GM12878 (cell line): ENCODE data around the gene LCN1. TPM values are rescaled to one million over a fixed set of nuclear protein-coding genes. Genes with fewer than 3 reads are reported as not detected.

Experiments used
- BCL3 ChIP-seq: IDR thresholded peaks from 2 replicates; pipeline ENCODE4 v1.6.1; 2011; ENCODE audit warnings: borderline replicate concordance, low read depth, mild to moderate bottlenecking, moderate library complexity, low read length; ENCODE audit not compliant: insufficient read depth, poor library complexity, severe bottlenecking
- HCFC1 ChIP-seq: fragments of 150-350 bp; IDR thresholded peaks from 2 replicates; pipeline ENCODE4 v1.6.1; 2014; ENCODE audit warnings: low read length
- MEF2B ChIP-seq: fragments of 450-650 bp; IDR thresholded peaks from 2 replicates; pipeline ENCODE4 v1.6.1; 2018; ENCODE audit warnings: mild to moderate bottlenecking, moderate library complexity; ENCODE audit not compliant: partially characterized antibody, poor library complexity, severe bottlenecking
- NFYA ChIP-seq: IDR thresholded peaks from 2 replicates; pipeline ENCODE4 v1.6.1; 2011; ENCODE audit warnings: low read depth, mild to moderate bottlenecking, low read length, improper control_type of control experiment, borderline replicate concordance
- NR2C1 ChIP-seq: fragments of 450-650 bp; IDR thresholded peaks from 2 replicates; pipeline ENCODE4 v1.6.1; 2017; ENCODE audit warnings: antibody characterized with exemption, mild to moderate bottlenecking, moderate library complexity
- POLR2AphosphoS5 ChIP-seq: IDR thresholded peaks from 2 replicates; pipeline ENCODE4 v1.6.1; 2011; ENCODE audit warnings: mild to moderate bottlenecking, low read length, inconsistent platforms
- RAD21 ChIP-seq: IDR thresholded peaks from 2 replicates; pipeline ENCODE4 v1.6.1; 2011; ENCODE audit warnings: mild to moderate bottlenecking, low read depth, low read length, moderate library complexity; ENCODE audit not compliant: insufficient read depth
- REST ChIP-seq: IDR thresholded peaks from 2 replicates; pipeline ENCODE4 v1.6.1; 2012; ENCODE audit warnings: mild to moderate bottlenecking, low read depth, low read length
- polyA plus RNA-seq, 11 experiments: library from polyadenylated mRNA; depleted of rRNA in 4 of 11; unstranded in 6 of 11; stranded (reverse) in 5 of 11; fragments of >200 nt; fragmentation: Nextera tagmentation in 4 of 11; fragmentation: Illumina TruSeq in 1 of 11; extraction: Ambion mirVana in 4 of 11; extraction: Trizol in 1 of 11; gene quantifications; 1 replicate in 1 of 11; 2 replicates in 10 of 11; pipeline versions ENCODE4 v1.2.1 to v1.2.3, GENCODE V29; 2011 to 2016; ENCODE audit warnings: inconsistent platforms in 2 of 11, missing spikeins in 2 of 11, low read depth in 1 of 11
- total RNA-seq, 4 experiments: library from RNA; depleted of rRNA in 3 of 4; stranded (reverse); fragments of >200 nt in 3 of 4; fragmentation: Illumina TruSeq in 1 of 4; extraction: Trizol in 1 of 4; gene quantifications; 2 replicates each; pipeline versions ENCODE4 v1.2.1 to v1.2.3, GENCODE V29; 2013 to 2021

LCN1 gene
- total and polyA plus RNA-seq, 10 of the 15 experiments (the other 5 are each of a cell fraction or from before 2014, with no cell fraction given): not detected

- TF ChIP-seq BCL3: no peak
- TF ChIP-seq HCFC1: no peak
- no peak for TF ChIP-seq POLR2AphosphoS5
- TF ChIP-seq NR2C1: no peak
- TF ChIP-seq NFYA: no peak
- TF ChIP-seq MEF2B: no peak
- no peak for TF ChIP-seq REST
- TF ChIP-seq RAD21: no peak
These were observed 36.6 kb upstream of the LCN1 start (continued) for GRCh38 chr9:135484460-135485277.
